Natural killer cell treated with Interleukin-12 subunit alpha and Interleukin-12 subunit beta and Interleukin-15 and Interleukin-18, amount 100 ng/mL, for 72 hours (primary cell): ENCODE data around the gene MMP2. TPM values are rescaled to one million over a fixed set of nuclear protein-coding genes. Genes with fewer than 3 reads are reported as not detected.

ENCODE experiments used
- ATAC-seq, 2 donors: fragments of 150-1000 bp; cut with Tn5 transposase in 1 of 2; sonication (Bioruptor Pico), chemical (Tn5 transposase) in 1 of 2; 2 replicates each; pipeline ENCODE4 v1.10.0; 2021
- DNase-seq: peaks from one replicate; pipeline ENCODE4 v3.0.0; 2022; ENCODE audit warnings: low spot score
- H3K27ac Mint-ChIP-seq, 2 donors: 1 replicate in 1 of 2; 2 replicates in 1 of 2; pipeline ENCODE4 v1.8.0; 2022; ENCODE audit warnings: mixed read lengths in 2 of 2, mild to moderate bottlenecking in 1 of 2, moderate library complexity in 1 of 2
- H3K27me3 Mint-ChIP-seq, 2 donors: 1 replicate in 1 of 2; 2 replicates in 1 of 2; pipeline ENCODE4 v1.8.0; 2022; ENCODE audit warnings: mixed read lengths in 2 of 2
- H3K36me3 Mint-ChIP-seq: one replicate; pipeline ENCODE4 v1.8.0; 2022; ENCODE audit warnings: mixed read lengths
- H3K4me1 Mint-ChIP-seq, 2 donors: 1 replicate in 1 of 2; 2 replicates in 1 of 2; pipeline ENCODE4 v1.8.0; 2022; ENCODE audit warnings: low read depth in 2 of 2, mixed read lengths in 2 of 2, mild to moderate bottlenecking in 1 of 2
- H3K4me3 Mint-ChIP-seq: one replicate; pipeline ENCODE4 v1.8.0; 2022; ENCODE audit warnings: mixed read lengths
- H3K9me3 Mint-ChIP-seq: 2 replicates; pipeline ENCODE4 v1.8.0; 2022; ENCODE audit warnings: mixed read lengths
- total RNA-seq, 2 donors: library from RNA; stranded (reverse); gene quantifications; one replicate each; pipeline ENCODE4 v1.2.3, GENCODE V29; 2022

The MMP2 gene
- total RNA-seq, 2 donors from 2014 or later: not detected

DNA sequence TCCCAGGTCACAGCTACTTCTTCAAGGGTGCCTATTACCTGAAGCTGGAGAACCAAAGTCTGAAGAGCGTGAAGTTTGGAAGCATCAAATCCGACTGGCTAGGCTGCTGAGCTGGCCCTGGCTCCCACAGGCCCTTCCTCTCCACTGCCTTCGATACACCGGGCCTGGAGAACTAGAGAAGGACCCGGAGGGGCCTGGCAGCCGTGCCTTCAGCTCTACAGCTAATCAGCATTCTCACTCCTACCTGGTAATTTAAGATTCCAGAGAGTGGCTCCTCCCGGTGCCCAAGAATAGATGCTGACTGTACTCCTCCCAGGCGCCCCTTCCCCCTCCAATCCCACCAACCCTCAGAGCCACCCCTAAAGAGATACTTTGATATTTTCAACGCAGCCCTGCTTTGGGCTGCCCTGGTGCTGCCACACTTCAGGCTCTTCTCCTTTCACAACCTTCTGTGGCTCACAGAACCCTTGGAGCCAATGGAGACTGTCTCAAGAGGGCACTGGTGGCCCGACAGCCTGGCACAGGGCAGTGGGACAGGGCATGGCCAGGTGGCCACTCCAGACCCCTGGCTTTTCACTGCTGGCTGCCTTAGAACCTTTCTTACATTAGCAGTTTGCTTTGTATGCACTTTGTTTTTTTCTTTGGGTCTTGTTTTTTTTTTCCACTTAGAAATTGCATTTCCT lies 26.5 kb downstream of the MMP2 start:
- H3K4me3 Mint-ChIP-seq: no peak overlapping the region
- H3K9me3 Mint-ChIP-seq: no peaks in the 10 kb centered on the region
- ATAC-seq: no peak
- H3K27ac Mint-ChIP-seq: no peak overlapping the region
- H3K27me3 Mint-ChIP-seq: peaks cover 24 to 47% of the 10 kb centered on the region in 2 donors
- peaks cover 8% of the 10 kb centered on the region in 2 donors for H3K4me1 Mint-ChIP-seq
- H3K36me3 Mint-ChIP-seq: peaks cover 6% of the 10 kb centered on the region
- no peak for DNase-seq

DNA sequence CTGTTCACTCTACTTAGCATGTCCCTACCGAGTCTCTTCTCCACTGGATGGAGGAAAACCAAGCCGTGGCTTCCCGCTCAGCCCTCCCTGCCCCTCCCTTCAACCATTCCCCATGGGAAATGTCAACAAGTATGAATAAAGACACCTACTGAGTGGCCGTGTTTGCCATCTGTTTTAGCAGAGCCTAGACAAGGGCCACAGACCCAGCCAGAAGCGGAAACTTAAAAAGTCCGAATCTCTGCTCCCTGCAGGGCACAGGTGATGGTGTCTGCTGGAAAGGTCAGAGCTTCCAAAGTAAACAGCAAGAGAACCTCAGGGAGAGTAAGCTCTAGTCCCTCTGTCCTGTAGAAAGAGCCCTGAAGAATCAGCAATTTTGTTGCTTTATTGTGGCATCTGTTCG lies 27.1 kb downstream of the MMP2 start:
- H3K36me3 Mint-ChIP-seq: peaks cover 6% of the 10 kb centered on the region

DNA sequence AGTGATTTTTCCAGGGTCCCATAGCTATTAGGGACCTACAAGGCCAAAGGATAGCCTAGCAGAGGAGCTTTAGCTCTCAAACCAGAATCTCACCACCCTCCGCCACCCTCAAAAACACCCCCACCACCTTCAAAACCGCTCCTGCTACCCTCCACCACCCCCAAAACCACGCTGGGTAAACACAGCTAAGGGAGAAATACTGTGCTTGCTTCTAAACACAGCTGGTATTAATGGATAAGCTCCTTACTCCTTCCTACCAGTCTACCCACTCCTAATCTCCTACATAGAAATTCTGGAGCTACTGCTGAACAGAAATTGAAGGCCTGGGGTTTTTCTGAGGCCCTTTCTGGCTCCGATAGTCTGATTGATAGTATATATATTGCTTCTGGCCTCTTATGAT lies 27.7 kb downstream of the MMP2 start:
- DNase-seq: no peak
- no peak overlapping the region for H3K27ac Mint-ChIP-seq
- ATAC-seq: no peak
- peaks cover 6% of the 10 kb centered on the region for H3K36me3 Mint-ChIP-seq
- H3K27me3 Mint-ChIP-seq: peaks cover 20 to 49% of the 10 kb centered on the region in 2 donors
- no peaks in the 10 kb centered on the region for H3K9me3 Mint-ChIP-seq
- no peak overlapping the region for H3K4me3 Mint-ChIP-seq
- H3K4me1 Mint-ChIP-seq: peaks cover 8% of the 10 kb centered on the region in 2 donors

More for the DNA sequence above, 27.1 kb downstream of the MMP2 start:
- Mint-ChIP-seq H3K4me3 (no peak overlapping the region), H3K27me3 (peaks cover 24 to 51% of the 10 kb centered on the region in 2 donors), H3K9me3 (no peaks in the 10 kb centered on the region), H3K4me1 (peaks cover 8% of the 10 kb centered on the region in 2 donors), H3K27ac (no peak overlapping the region)
- ATAC-seq: no peak
- no peak for DNase-seq

- DNase-seq: no peak
- H3K4me1 Mint-ChIP-seq: peaks cover 8% of the 10 kb centered on the region in 2 donors
- no peaks in the 10 kb centered on the region for H3K9me3 Mint-ChIP-seq
- peaks cover 23 to 66% of the 10 kb centered on the region in 2 donors for H3K27me3 Mint-ChIP-seq
- H3K36me3 Mint-ChIP-seq: peaks cover 18% of the 10 kb centered on the region
- peak overlapping the region; percentile 67 for H3K4me3 Mint-ChIP-seq
- no peak overlapping the region for H3K27ac Mint-ChIP-seq
- ATAC-seq: no peak
Observed at GRCh38 chr16:55508271-55508921, 29.4 kb downstream of the MMP2 start.

DNA sequence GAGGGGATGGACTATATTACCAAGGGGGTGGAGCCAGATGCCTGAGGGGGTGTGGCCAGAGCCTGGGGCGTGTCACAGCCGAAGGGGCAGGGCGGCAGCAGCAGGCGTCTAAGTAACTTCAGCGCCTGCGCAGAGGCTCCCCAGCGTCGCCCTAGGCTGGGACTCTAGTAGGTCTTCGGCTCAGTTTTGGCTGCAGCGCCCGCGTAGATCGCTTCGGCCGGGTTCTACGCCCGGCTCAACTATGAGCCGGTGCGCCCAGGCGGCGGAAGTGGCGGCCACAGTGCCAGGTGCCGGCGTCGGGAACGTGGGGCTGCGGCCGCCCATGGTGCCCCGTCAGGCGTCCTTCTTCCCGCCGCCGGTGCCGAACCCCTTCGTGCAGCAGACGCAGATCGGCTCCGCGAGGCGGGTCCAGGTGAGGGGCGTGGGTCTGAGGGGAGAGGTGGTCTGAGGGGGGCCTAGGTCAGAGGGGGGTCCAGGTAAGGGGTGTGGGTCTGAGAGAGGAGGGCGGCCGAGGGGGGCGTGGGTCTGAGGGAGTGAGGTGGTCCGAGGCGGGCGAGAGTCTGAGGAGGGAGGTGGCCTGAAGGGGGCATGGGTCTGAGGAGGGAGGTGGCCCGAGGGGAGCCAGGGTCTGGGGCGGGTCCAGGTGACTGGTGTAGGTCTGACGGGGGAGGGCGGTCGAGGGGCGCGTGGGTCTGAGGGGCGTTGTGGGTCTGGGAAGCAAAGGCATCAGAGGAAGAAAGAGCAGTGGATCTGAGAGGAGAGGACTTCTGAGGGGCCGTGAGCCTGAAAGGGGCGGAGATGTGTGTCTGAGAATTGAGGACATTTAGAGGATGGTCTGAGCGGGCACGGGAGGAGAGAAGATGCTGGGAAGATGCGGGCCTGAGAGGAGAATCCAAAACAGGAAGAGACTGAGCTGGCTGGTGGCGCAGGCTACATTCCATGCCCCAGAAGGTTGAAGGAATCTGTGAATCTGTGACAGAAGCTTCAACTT lies 30.2 kb downstream of the MMP2 start, which contains the start of gene LPCAT2:
LPCAT2 (plus strand) TSS at position 132 of the 991 bp plus-strand sequence; CDS start at position 242, 110 bp downstream.
- ATAC-seq (peak; percentile 72 to 77), DNase-seq (peak; percentile 69)
- H3K36me3 Mint-ChIP-seq: peaks cover 18% of the 10 kb centered on the region
- peak within 1 kb of the TSS in 1 of 2 donors; percentile 52 for H3K27ac Mint-ChIP-seq
- H3K4me3 Mint-ChIP-seq: peak within 1 kb of the TSS; percentile 77
- H3K27me3 Mint-ChIP-seq: peaks cover 23 to 66% of the 10 kb centered on the region in 2 donors
- no peaks in the 10 kb centered on the region for H3K9me3 Mint-ChIP-seq
- peaks cover 8% of the 10 kb centered on the region in 2 donors for H3K4me1 Mint-ChIP-seq

- Mint-ChIP-seq H3K36me3 (peaks cover 18% of the 10 kb centered on the region), H3K27me3 (peaks cover 23 to 66% of the 10 kb centered on the region in 2 donors), H3K4me1 (peaks cover 8% of the 10 kb centered on the region in 2 donors), H3K9me3 (no peaks in the 10 kb centered on the region), H3K4me3 (peak overlapping the region; percentile 77), H3K27ac (peak overlapping the region in 1 of 2 donors; percentile 52)
- DNase-seq (no peak), ATAC-seq (no peak)
Observed at GRCh38 chr16:55510185-55510805, 31.3 kb downstream of the MMP2 start.

- Mint-ChIP-seq H3K4me3 (no peak overlapping the region), H3K27me3 (peaks cover 19 to 48% of the 10 kb centered on the region in 2 donors), H3K9me3 (no peaks in the 10 kb centered on the region), H3K27ac (no peak overlapping the region), H3K4me1 (peaks cover 8% of the 10 kb centered on the region in 2 donors), H3K36me3 (peaks cover 18% of the 10 kb centered on the region)
- ATAC-seq (no peak), DNase-seq (no peak)
Observed at GRCh38 chr16:55512941-55513340, 33.9 kb downstream of the MMP2 start.

GRCh38 chr16:55513616-55514015 lies 34.6 kb downstream of the MMP2 start:
- Mint-ChIP-seq H3K9me3 (no peaks in the 10 kb centered on the region), H3K27ac (no peak overlapping the region)
- no peak for ATAC-seq

GRCh38 chr16:55515111-55515510 lies 36.1 kb downstream of the MMP2 start:
- Mint-ChIP-seq H3K9me3 (no peaks in the 10 kb centered on the region), H3K4me3 (no peak overlapping the region), H3K27me3 (peaks cover 6 to 42% of the 10 kb centered on the region in 2 donors), H3K4me1 (no peaks in the 10 kb centered on the region), H3K27ac (no peak overlapping the region), H3K36me3 (peaks cover 12% of the 10 kb centered on the region)
- DNase-seq: no peak
- no peak for ATAC-seq

More at GRCh38 chr16:55513616-55514015, 34.6 kb downstream of the MMP2 start:
- Mint-ChIP-seq H3K27me3 (peaks cover 15 to 48% of the 10 kb centered on the region in 2 donors), H3K4me1 (peaks cover 6 to 8% of the 10 kb centered on the region in 2 donors), H3K36me3 (peaks cover 18% of the 10 kb centered on the region), H3K4me3 (no peak overlapping the region)
- DNase-seq: no peak

- ATAC-seq (no peak), DNase-seq (no peak)
- H3K9me3 Mint-ChIP-seq: no peaks in the 10 kb centered on the region
- H3K27me3 Mint-ChIP-seq: peaks cover 0 to 35% of the 10 kb centered on the region in 2 donors
- H3K4me3 Mint-ChIP-seq: no peak overlapping the region
- H3K36me3 Mint-ChIP-seq: peaks cover 7% of the 10 kb centered on the region
- H3K4me1 Mint-ChIP-seq: no peaks in the 10 kb centered on the region
- H3K27ac Mint-ChIP-seq: no peak overlapping the region
Observed at GRCh38 chr16:55521792-55522191, 42.8 kb downstream of the MMP2 start.

DNA sequence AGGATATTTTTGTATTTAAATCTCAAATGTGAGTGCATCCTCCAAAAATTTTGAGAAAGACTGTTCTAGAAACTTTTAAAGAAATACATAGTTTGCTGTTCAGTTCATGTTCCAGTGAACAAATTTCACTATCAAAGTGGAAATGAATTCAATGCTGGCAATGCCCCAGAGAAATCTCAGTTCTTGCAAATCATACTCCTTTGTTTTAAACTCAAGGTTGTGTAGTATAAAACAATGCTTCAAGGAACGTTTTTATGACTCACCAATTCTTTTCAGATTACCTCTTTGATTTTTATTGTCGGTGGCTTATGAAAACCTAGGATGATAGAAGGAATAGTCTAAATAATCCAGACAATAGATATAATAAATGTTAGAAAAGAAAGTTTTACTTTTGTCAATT lies 47.4 kb downstream of the MMP2 start:
- no peaks in the 10 kb centered on the region for H3K9me3 Mint-ChIP-seq
- DNase-seq: no peak
- no peak for ATAC-seq
- no peak overlapping the region for H3K27ac Mint-ChIP-seq
- no peaks in the 10 kb centered on the region for H3K4me1 Mint-ChIP-seq
- H3K4me3 Mint-ChIP-seq: no peak overlapping the region
- peaks cover 7% of the 10 kb centered on the region for H3K36me3 Mint-ChIP-seq
- H3K27me3 Mint-ChIP-seq: peaks cover 0 to 17% of the 10 kb centered on the region in 2 donors

DNA sequence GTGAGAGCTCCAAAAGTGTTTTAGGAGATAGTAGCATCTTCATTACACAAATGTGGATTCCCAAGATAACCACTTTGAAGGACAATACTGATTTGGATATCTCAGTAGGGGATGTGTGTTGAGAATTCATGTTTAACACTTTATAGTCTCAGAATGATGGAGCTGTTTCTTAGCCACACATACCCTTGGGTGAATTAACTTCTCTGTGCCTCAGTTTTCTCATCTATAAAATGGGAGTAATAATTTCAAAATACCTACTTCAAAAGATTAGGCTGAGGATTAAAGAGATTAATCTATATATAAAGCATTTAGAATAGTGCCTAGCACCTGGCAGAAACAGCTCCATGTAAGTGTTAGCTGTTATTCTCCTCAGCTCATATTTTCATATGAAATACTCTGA lies 48.9 kb downstream of the MMP2 start:
- H3K4me3 Mint-ChIP-seq: no peak overlapping the region
- H3K4me1 Mint-ChIP-seq: no peaks in the 10 kb centered on the region
- H3K36me3 Mint-ChIP-seq: no peaks in the 10 kb centered on the region
- H3K27me3 Mint-ChIP-seq: peaks cover 0 to 8% of the 10 kb centered on the region in 2 donors
- H3K9me3 Mint-ChIP-seq: no peaks in the 10 kb centered on the region
- no peak for ATAC-seq
- H3K27ac Mint-ChIP-seq: no peak overlapping the region
- no peak for DNase-seq

- no peak for DNase-seq
- Mint-ChIP-seq H3K9me3 (no peaks in the 10 kb centered on the region), H3K27me3 (peaks cover 0 to 8% of the 10 kb centered on the region in 2 donors), H3K4me1 (no peaks in the 10 kb centered on the region), H3K27ac (no peak overlapping the region), H3K36me3 (no peaks in the 10 kb centered on the region), H3K4me3 (no peak overlapping the region)
- ATAC-seq: no peak
Observed at GRCh38 chr16:55529018-55529417, 50.0 kb downstream of the MMP2 start.
